Fibroblast of lung (primary cell): Measurements from ENCODE around the gene TANGO2. TPM values are rescaled to one million over a fixed set of nuclear protein-coding genes. Genes with fewer than 3 reads are reported as not detected.

Experiments
- DNase-seq, 2 donors: peaks; one replicate each; pipeline versions ENCODE4 v3.0.0 to v3.0.0-alpha.2; 2010; ENCODE audit warnings: low read depth in 2 of 2
- H2AFZ ChIP-seq: 2 replicates; pipeline ENCODE4 v1.5.1; 2012; ENCODE audit warnings: low read length, control low read depth, inconsistent platforms
- H3K27ac ChIP-seq: 2 replicates; pipeline ENCODE4 v1.5.1; 2011; ENCODE audit warnings: low read length, control low read depth; ENCODE audit not compliant: insufficient read depth
- H3K27me3 ChIP-seq: 2 replicates; pipeline ENCODE4 v1.5.1; 2011; ENCODE audit warnings: mild to moderate bottlenecking, low read length; ENCODE audit not compliant: control insufficient read depth, insufficient read depth
- H3K36me3 ChIP-seq: 2 replicates; pipeline ENCODE4 v1.5.1; 2011; ENCODE audit warnings: low read length; ENCODE audit not compliant: control insufficient read depth, insufficient read depth
- H3K4me1 ChIP-seq: 2 replicates; pipeline ENCODE4 v1.5.1; 2011; ENCODE audit warnings: low read length; ENCODE audit not compliant: control insufficient read depth, insufficient read depth; ENCODE audit errors: extremely low read depth
- H3K4me2 ChIP-seq: 2 replicates; pipeline ENCODE4 v1.5.1; 2011; ENCODE audit warnings: low read length, control low read depth; ENCODE audit not compliant: insufficient read depth; ENCODE audit errors: extremely low read depth
- H3K4me3 ChIP-seq, 4 experiments: fragments of 200-600 bp in 1 of 4; sonication (generic) in 1 of 4; replicated peaks in 1 of 4; 2 replicates each; pipeline ENCODE4 v1.5.1; 2011 to 2016; ENCODE audit warnings: low read length in 4 of 4, low read depth in 3 of 4, mild to moderate bottlenecking in 3 of 4, control low read depth in 2 of 4, inconsistent platforms in 1 of 4, mixed read lengths in 1 of 4; ENCODE audit not compliant: insufficient read depth in 1 of 4; ENCODE audit errors: control extremely low read depth in 1 of 4
- H3K79me2 ChIP-seq: 2 replicates; pipeline ENCODE4 v1.5.1; 2012; ENCODE audit warnings: mild to moderate bottlenecking, low read length, inconsistent platforms; ENCODE audit not compliant: control insufficient read depth, insufficient read depth
- H3K9ac ChIP-seq: 2 replicates; pipeline ENCODE4 v1.5.1; 2011; ENCODE audit warnings: mild to moderate bottlenecking, low read length, control low read depth; ENCODE audit not compliant: insufficient read depth
- H3K9me3 ChIP-seq: 2 replicates; pipeline ENCODE4 v1.5.1; 2012; ENCODE audit warnings: low read depth, low read length; ENCODE audit not compliant: control insufficient read depth, insufficient read depth
- H4K20me1 ChIP-seq: 2 replicates; pipeline ENCODE4 v1.5.1; 2011; ENCODE audit warnings: low read length; ENCODE audit not compliant: control insufficient read depth, insufficient read depth; ENCODE audit errors: extremely low read depth
- EZH2 ChIP-seq: IDR thresholded peaks from 2 replicates; pipeline ENCODE4 v1.5.1; 2012; ENCODE audit warnings: low read length, control low read depth, mild to moderate bottlenecking; ENCODE audit errors: missing control alignments
- polyA plus RNA-seq, 2 donors: library from polyadenylated mRNA; depleted of rRNA in 1 of 2; stranded (reverse) in 1 of 2; unstranded in 1 of 2; fragments of >200 nt; gene quantifications; 2 replicates each; pipeline ENCODE4 v1.2.1, GENCODE V29; 2011 to 2012; ENCODE audit warnings: missing spikeins in 1 of 2
- total RNA-seq: library from RNA; depleted of rRNA; stranded (reverse); fragments of >200 nt; gene quantifications from 2 replicates; pipeline ENCODE4 v1.2.1, GENCODE V29; 2014
- TF ChIP-seq, protein P1 (sequence below), 2 donors: IDR thresholded peaks in 1 of 2; conservative IDR thresholded peaks in 1 of 2; 1 replicate in 1 of 2; 2 replicates in 1 of 2; pipeline ENCODE4 v1.5.1; 2011 to 2012; ENCODE audit warnings: low read length in 2 of 2, control low read depth in 1 of 2, inconsistent platforms in 1 of 2, low read depth in 1 of 2, mild to moderate bottlenecking in 1 of 2

TANGO2 gene
- total and polyA plus RNA-seq, 2 donors (not counting 1 experiment from before 2014, with no cell fraction given): 28.3 to 52.8 TPM

DNA sequence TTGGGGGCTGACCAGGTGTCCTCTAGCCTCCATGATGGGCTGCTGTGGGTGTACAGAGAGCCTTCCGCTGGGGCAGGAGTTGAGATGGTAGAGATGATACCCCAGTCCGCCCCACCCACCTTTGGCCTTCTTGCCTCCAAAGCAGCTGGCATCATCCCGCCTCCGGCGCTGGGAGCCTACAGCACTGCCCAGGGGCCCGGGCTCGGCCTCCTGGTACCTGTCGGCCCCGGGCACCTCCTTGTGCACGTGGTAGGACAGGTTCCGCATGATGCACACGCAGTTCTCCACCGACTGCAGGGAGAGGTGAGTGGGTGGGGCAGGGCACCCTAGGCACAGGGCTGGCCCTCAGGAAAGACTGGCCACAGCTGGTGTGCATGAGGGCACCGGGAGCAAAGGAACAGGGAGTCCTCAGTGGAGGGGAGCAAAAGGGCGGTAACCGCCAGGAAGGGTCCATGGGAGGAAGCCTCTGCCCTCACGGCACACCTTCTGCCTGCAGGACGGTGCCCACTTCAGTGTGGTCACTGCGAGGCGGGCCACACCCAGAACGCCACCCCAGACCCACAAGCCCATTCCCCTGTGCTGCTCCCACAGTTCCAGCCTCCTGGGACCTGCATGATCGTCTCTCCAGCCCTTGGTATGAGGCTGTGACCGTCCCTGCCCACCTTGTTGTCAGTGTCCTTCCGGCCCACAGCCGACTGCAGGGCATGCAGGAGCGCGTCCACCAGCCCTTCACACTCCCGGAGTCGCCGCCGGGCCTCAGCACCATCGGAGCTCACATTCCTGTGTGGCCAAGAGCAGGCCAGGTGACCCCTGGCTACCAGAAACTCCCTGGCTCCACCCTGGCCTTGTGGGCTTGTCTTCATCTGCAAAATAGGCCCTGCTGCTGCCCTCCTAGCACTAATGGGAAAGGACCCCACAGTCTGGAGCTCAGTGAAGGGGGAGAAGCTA is 43.3 kb upstream of the TANGO2 start:
- Histone ChIP-seq H3K4me3 (no peak overlapping the region), H2AFZ (no peak overlapping the region), H4K20me1 (no peaks in the 10 kb centered on the region), H3K79me2 (no peaks in the 10 kb centered on the region), H3K27me3 (no peaks in the 10 kb centered on the region), H3K4me1 (no peaks in the 10 kb centered on the region), H3K9ac (no peak overlapping the region), H3K27ac (no peak overlapping the region), H3K4me2 (no peak overlapping the region), H3K9me3 (no peaks in the 10 kb centered on the region), H3K36me3 (peaks cover 3% of the 10 kb centered on the region)
- no peak for TF ChIP-seq EZH2
- TF ChIP-seq, protein P1, sequence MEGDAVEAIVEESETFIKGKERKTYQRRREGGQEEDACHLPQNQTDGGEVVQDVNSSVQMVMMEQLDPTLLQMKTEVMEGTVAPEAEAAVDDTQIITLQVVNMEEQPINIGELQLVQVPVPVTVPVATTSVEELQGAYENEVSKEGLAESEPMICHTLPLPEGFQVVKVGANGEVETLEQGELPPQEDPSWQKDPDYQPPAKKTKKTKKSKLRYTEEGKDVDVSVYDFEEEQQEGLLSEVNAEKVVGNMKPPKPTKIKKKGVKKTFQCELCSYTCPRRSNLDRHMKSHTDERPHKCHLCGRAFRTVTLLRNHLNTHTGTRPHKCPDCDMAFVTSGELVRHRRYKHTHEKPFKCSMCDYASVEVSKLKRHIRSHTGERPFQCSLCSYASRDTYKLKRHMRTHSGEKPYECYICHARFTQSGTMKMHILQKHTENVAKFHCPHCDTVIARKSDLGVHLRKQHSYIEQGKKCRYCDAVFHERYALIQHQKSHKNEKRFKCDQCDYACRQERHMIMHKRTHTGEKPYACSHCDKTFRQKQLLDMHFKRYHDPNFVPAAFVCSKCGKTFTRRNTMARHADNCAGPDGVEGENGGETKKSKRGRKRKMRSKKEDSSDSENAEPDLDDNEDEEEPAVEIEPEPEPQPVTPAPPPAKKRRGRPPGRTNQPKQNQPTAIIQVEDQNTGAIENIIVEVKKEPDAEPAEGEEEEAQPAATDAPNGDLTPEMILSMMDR (conservative IDR thresholded peaks at IDR 0.05 in 1 of 2, IDR thresholded peaks at IDR 0.05 in 1 of 2; ENCODE audit: low read depth in 1 of 2, low read length in 2 of 2): no peak
- DNase-seq: no peak

DNA sequence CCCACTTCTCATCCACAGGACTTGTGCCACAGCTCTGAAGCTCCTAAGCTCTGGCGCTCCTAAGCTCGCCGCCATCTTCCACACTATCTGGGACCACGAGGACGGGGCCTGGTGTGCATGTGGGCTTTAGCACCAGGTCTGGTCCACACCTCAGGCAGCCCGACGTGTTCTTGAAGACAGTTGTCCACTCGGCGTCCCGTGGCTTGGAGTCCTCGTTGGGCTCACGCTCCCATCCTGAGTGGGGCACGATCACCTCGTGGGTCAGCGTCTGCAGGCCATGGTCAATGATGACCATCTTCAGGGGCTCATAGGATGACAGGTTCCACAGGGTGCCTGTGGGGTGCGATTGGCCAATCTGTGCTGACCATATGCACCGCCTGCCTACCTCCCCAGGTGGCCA is 42.2 kb upstream of the TANGO2 start:
- H2AFZ ChIP-seq: no peak overlapping the region
- H3K27me3 ChIP-seq: no peaks in the 10 kb centered on the region
- no peaks in the 10 kb centered on the region for H4K20me1 ChIP-seq
- H3K27ac ChIP-seq: no peak overlapping the region
- peaks cover 3% of the 10 kb centered on the region for H3K36me3 ChIP-seq
- H3K9me3 ChIP-seq: no peaks in the 10 kb centered on the region
- H3K9ac ChIP-seq: no peak overlapping the region
- no peak for TF ChIP-seq EZH2
- TF ChIP-seq, protein P1 (conservative IDR thresholded peaks at IDR 0.05 in 1 of 2, IDR thresholded peaks at IDR 0.05 in 1 of 2; ENCODE audit: low read depth in 1 of 2, low read length in 2 of 2): no peak
- no peak overlapping the region for H3K4me2 ChIP-seq
- H3K79me2 ChIP-seq: no peaks in the 10 kb centered on the region
- H3K4me3 ChIP-seq: no peak overlapping the region
- H3K4me1 ChIP-seq: peaks cover 3% of the 10 kb centered on the region
- no peak for DNase-seq

- no peak overlapping the region for H3K4me2 ChIP-seq
- H3K4me1 ChIP-seq: peaks cover 11% of the 10 kb centered on the region
- no peaks in the 10 kb centered on the region for H3K79me2 ChIP-seq
- H3K9me3 ChIP-seq: no peaks in the 10 kb centered on the region
- DNase-seq: no peak
- H3K9ac ChIP-seq: no peak overlapping the region
- H3K27ac ChIP-seq: no peak overlapping the region
- H2AFZ ChIP-seq: no peak overlapping the region
- no peaks in the 10 kb centered on the region for H3K27me3 ChIP-seq
- H3K4me3 ChIP-seq: no peak overlapping the region
- no peaks in the 10 kb centered on the region for H4K20me1 ChIP-seq
- H3K36me3 ChIP-seq: peaks cover 3% of the 10 kb centered on the region
- no peak for TF ChIP-seq EZH2
- TF ChIP-seq, protein P1 (conservative IDR thresholded peaks at IDR 0.05 in 1 of 2, IDR thresholded peaks at IDR 0.05 in 1 of 2; ENCODE audit: low read depth in 1 of 2, low read length in 2 of 2): no peak
These were observed 41.0 kb upstream of the TANGO2 start for GRCh38 chr22:19979712-19980493.
